ENCODE measurements around the gene NEGR1. TPM values are rescaled to one million over a fixed set of nuclear protein-coding genes. Genes with fewer than 3 reads are reported as not detected.

The NEGR1 gene
- total RNA-seq, 4 donors from 2014 or later = 4.1 to 12.4 (median 10.2) TPM

DNA sequence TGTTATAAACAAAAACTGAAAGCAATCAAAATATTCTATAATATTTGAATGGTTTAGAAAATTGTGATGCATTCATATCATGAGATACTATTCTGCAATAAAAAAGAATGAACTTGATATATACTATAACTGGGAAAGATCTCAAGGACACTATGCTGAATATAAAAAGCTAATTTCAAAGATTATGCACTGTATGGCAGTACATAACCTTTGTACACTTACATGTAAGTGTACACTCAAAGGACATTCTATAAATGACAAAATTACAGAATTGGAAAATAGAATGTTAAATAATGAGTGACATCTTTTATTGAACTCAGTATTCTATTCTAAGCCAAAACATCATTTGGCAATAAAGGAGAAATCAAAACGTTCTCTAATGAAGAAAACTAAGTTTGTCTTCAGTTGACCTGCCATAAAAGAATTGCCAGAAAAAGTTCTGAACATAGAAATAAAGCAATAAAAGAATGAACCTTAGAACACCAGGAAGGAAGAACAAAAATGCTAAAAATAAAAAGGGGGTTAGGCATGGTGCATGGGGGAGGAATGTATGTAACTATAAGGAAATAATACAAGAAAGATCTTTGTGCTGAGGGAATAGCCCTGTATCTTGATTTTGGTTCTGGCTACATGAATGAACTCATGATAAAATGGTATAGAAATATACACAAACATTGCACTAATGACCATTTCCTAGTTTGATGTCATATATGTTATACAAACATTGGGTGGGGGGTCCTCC is 519.7 kb downstream of the NEGR1 start:
- intact Hi-C loops (cut with DNase I) = no loop called here
- DNase-seq = no peak
- Histone ChIP-seq H3K36me3 (no peaks in the 10 kb centered on the region), H3K27me3 (no peaks in the 10 kb centered on the region), H3K4me3 (replicated peaks in 1 of 3) (no peak overlapping the region), H3K4me1 (no peaks in the 10 kb centered on the region), H3K27ac (no peak overlapping the region), H3K9me3 (no peaks in the 10 kb centered on the region)
- WGBS, 2 donors = 60 to 63% methylated on average over 1 of the region's 1 CpG
- TF ChIP-seq, protein P1, sequence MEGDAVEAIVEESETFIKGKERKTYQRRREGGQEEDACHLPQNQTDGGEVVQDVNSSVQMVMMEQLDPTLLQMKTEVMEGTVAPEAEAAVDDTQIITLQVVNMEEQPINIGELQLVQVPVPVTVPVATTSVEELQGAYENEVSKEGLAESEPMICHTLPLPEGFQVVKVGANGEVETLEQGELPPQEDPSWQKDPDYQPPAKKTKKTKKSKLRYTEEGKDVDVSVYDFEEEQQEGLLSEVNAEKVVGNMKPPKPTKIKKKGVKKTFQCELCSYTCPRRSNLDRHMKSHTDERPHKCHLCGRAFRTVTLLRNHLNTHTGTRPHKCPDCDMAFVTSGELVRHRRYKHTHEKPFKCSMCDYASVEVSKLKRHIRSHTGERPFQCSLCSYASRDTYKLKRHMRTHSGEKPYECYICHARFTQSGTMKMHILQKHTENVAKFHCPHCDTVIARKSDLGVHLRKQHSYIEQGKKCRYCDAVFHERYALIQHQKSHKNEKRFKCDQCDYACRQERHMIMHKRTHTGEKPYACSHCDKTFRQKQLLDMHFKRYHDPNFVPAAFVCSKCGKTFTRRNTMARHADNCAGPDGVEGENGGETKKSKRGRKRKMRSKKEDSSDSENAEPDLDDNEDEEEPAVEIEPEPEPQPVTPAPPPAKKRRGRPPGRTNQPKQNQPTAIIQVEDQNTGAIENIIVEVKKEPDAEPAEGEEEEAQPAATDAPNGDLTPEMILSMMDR (IDR thresholded peaks at IDR 0.05) = no peak
- no peak for TF ChIP-seq POLR2A (IDR thresholded peaks at IDR 0.05)

DNA sequence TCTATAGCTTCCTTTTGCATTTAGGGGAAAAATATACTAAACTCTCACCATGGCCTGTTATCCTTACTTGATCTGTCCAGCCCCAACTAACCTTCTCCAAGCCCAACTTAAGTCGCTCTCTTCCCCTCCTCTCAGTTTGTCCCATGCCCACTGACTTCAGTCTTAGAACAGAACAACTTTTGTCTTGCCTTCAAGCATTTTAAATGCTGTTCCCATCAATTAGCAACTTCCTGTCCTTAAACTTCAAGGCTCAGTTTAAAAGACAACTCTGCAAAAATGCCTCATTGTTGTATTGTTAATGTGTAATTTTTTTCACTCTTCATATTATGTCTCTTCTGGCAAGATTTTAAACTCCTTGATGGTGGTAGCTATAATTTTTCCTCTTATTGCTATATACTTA is 526.9 kb downstream of the NEGR1 start:
- Histone ChIP-seq H3K36me3 (no peaks in the 10 kb centered on the region), H3K27me3 (no peaks in the 10 kb centered on the region), H3K4me3 (replicated peaks in 1 of 3) (no peak overlapping the region), H3K4me1 (no peaks in the 10 kb centered on the region), H3K27ac (no peak overlapping the region), H3K9me3 (no peaks in the 10 kb centered on the region)
- intact Hi-C loops (cut with DNase I) = no loop called here
- DNase-seq = no peak
- WGBS, 2 donors = 95 to 98% methylated on average over 1 of the region's 1 CpG
- TF ChIP-seq POLR2A (IDR thresholded peaks at IDR 0.05) = no peak
- TF ChIP-seq, protein P1 (IDR thresholded peaks at IDR 0.05) = no peak

GRCh38 chr1:71753746-71754145 is 528.6 kb downstream of the NEGR1 start:
- Histone ChIP-seq H3K4me3 (replicated peaks in 1 of 3) (no peak overlapping the region), H3K4me1 (no peaks in the 10 kb centered on the region), H3K9me3 (no peaks in the 10 kb centered on the region), H3K36me3 (no peaks in the 10 kb centered on the region), H3K27ac (no peak overlapping the region), H3K27me3 (no peaks in the 10 kb centered on the region)
- no peak for DNase-seq
- no peak for TF ChIP-seq POLR2A (IDR thresholded peaks at IDR 0.05)
- TF ChIP-seq, protein P1 (IDR thresholded peaks at IDR 0.05) = no peak
- intact Hi-C loops (cut with DNase I) = no loop called here
- 85 to 88% methylated on average over 4 of the region's 4 CpGs for WGBS, 2 donors

GRCh38 chr1:71745326-71745725 is 537.0 kb downstream of the NEGR1 start:
- intact Hi-C loops (cut with DNase I) = no loop called here
- DNase-seq = no peak
- Histone ChIP-seq H3K27ac (no peak overlapping the region), H3K9me3 (no peaks in the 10 kb centered on the region), H3K4me3 (replicated peaks in 1 of 3) (no peak overlapping the region), H3K4me1 (no peaks in the 10 kb centered on the region), H3K36me3 (no peaks in the 10 kb centered on the region), H3K27me3 (no peaks in the 10 kb centered on the region)
- TF ChIP-seq, protein P1 (IDR thresholded peaks at IDR 0.05) = no peak
- TF ChIP-seq POLR2A (IDR thresholded peaks at IDR 0.05) = no peak

GRCh38 chr1:71743862-71744261 is 538.5 kb downstream of the NEGR1 start:
- no peak for TF ChIP-seq POLR2A (IDR thresholded peaks at IDR 0.05)
- 45 to 64% methylated on average over 2 of the region's 2 CpGs for WGBS, 2 donors
- H3K4me3 ChIP-seq (replicated peaks in 1 of 3) = no peak overlapping the region
- no peaks in the 10 kb centered on the region for H3K36me3 ChIP-seq
- H3K27ac ChIP-seq = no peak overlapping the region
- intact Hi-C loops (cut with DNase I) = no loop called here
- no peaks in the 10 kb centered on the region for H3K4me1 ChIP-seq
- no peaks in the 10 kb centered on the region for H3K9me3 ChIP-seq
- no peak for DNase-seq
- H3K27me3 ChIP-seq = no peaks in the 10 kb centered on the region

Data from thyroid gland (tissue), 4 donors.